ENCODE data around the gene FLRT2. TPM values are rescaled to one million over a fixed set of nuclear protein-coding genes. Genes with fewer than 3 reads are reported as not detected.

Gene FLRT2
- total and polyA plus RNA-seq, 2 donors (not counting 1 experiment from before 2014, with no cell fraction given): not detected

DNA sequence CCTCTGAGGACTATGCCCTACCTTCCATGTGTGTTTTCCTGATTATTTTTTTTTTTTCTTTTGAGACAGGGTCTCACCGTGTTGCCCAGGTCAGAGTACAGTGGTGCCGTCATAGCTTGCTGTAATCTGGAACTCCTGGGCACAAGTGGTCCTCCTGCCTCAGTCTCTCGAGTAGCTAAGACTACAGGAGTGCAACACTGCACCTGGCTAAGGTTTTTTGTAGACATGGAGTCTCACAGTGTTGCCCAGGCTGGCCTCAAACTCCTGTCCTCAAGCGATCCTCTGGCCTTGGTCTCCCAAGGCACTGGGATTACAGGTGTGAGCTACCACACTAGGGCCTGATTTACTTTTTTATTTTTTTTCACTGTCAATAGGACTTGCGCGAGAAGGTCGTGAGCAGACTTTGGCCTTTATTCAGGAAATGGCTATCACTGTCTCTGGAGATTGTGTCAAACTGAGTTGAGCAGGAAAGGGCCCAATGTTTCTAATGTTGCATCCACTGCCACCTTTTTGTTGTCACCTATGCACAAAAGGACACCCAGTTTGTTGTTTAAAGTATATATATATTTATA is 47.7 kb downstream of the FLRT2 start:
- ATAC-seq (ENCODE audit: low read depth): no peak
- Histone ChIP-seq H3K27me3 (replicated peaks in 1 of 4; ENCODE audit: control extremely low read depth in 1 of 4, control insufficient read depth in 3 of 4, insufficient read depth in 4 of 4, low read length in 3 of 4) (no peaks in the 10 kb centered on the region), H3K9me3 (ENCODE audit: control extremely low read depth in 1 of 3, control insufficient read depth in 2 of 3, insufficient read depth in 1 of 3, low read length in 2 of 3) (no peaks in the 10 kb centered on the region), H3K79me2 (ENCODE audit: control insufficient read depth, insufficient read depth, low read length) (no peaks in the 10 kb centered on the region), H3K9ac (ENCODE audit: low read length) (no peak overlapping the region), H3K4me2 (replicated peaks; ENCODE audit: low read depth, low read length, poor library complexity, severe bottlenecking) (no peak overlapping the region), H4K20me1 (ENCODE audit: control insufficient read depth, insufficient read depth, low read length, poor library complexity, severe bottlenecking) (no peaks in the 10 kb centered on the region), H2AFZ (ENCODE audit: insufficient read depth, low read depth, low read length, poor library complexity, severe bottlenecking) (no peak overlapping the region), H3K36me3 (replicated peaks in 1 of 2; ENCODE audit: control extremely low read depth in 1 of 2, control insufficient read depth in 1 of 2, extremely low read depth in 1 of 2, insufficient read depth in 2 of 2, low read length in 1 of 2) (no peaks in the 10 kb centered on the region), H3K4me1 (ENCODE audit: control insufficient read depth in 2 of 2, insufficient read depth in 2 of 2, low read length in 2 of 2) (no peaks in the 10 kb centered on the region), H3K27ac (ENCODE audit: low read length in 2 of 2) (no peak overlapping the region), H3K4me3 (ENCODE audit: control extremely low read depth in 1 of 5, extremely low read depth in 1 of 5, insufficient read depth in 1 of 5, low read depth in 2 of 5, low read length in 4 of 5) (no peak overlapping the region)
- Mint-ChIP-seq H3K27ac (no peak overlapping the region), H3K9me3 (ENCODE audit: insufficient read depth) (no peaks in the 10 kb centered on the region), H3K4me3 (no peak overlapping the region), H3K4me1 (no peaks in the 10 kb centered on the region), H3K27me3 (no peaks in the 10 kb centered on the region)
- TF ChIP-seq CTCF (IDR thresholded peaks at IDR 0.05) (no peak), EZH2 (IDR thresholded peaks at IDR 0.05; ENCODE audit: borderline replicate concordance, insufficient read depth, low read depth, low read length, poor library complexity, severe bottlenecking) (no peak)
- ChIA-PET CTCF (no interaction called here), POLR2A (no interaction called here)
- 90% methylated on average over 3 of the region's 7 CpGs for WGBS (ENCODE audit: insufficient coverage)
- no peak for DNase-seq
- intact Hi-C loops (cut with micrococcal nuclease): no loop called here

DNA sequence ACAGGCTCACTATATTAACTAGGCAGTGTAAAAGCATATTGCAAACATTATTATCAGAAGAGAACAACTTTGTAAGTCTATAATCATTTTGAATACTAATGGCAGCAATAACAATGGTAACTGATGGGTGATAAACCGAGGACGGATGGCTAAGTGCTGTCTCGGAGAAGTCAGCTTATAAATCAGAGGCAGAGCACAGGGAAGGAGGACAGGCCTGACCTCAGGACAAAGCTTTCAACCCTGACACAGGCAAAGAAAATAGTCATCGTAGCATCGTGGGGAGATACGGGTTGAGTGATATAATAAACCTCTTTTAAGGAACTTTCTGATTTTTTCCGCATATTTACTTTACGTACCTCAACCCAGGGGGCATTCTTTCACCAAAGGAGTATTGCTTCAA is 48.4 kb downstream of the FLRT2 start:
- Histone ChIP-seq H3K27ac (ENCODE audit: low read length in 2 of 2) (no peak overlapping the region), H3K27me3 (replicated peaks in 1 of 4; ENCODE audit: control extremely low read depth in 1 of 4, control insufficient read depth in 3 of 4, insufficient read depth in 4 of 4, low read length in 3 of 4) (no peaks in the 10 kb centered on the region), H4K20me1 (ENCODE audit: control insufficient read depth, insufficient read depth, low read length, poor library complexity, severe bottlenecking) (no peaks in the 10 kb centered on the region), H3K9ac (ENCODE audit: low read length) (no peak overlapping the region), H3K36me3 (replicated peaks in 1 of 2; ENCODE audit: control extremely low read depth in 1 of 2, control insufficient read depth in 1 of 2, extremely low read depth in 1 of 2, insufficient read depth in 2 of 2, low read length in 1 of 2) (no peaks in the 10 kb centered on the region), H3K4me2 (replicated peaks; ENCODE audit: low read depth, low read length, poor library complexity, severe bottlenecking) (no peak overlapping the region), H3K4me3 (ENCODE audit: control extremely low read depth in 1 of 5, extremely low read depth in 1 of 5, insufficient read depth in 1 of 5, low read depth in 2 of 5, low read length in 4 of 5) (no peak overlapping the region), H3K79me2 (ENCODE audit: control insufficient read depth, insufficient read depth, low read length) (no peaks in the 10 kb centered on the region), H3K9me3 (ENCODE audit: control extremely low read depth in 1 of 3, control insufficient read depth in 2 of 3, insufficient read depth in 1 of 3, low read length in 2 of 3) (no peaks in the 10 kb centered on the region), H3K4me1 (ENCODE audit: control insufficient read depth in 2 of 2, insufficient read depth in 2 of 2, low read length in 2 of 2) (no peaks in the 10 kb centered on the region), H2AFZ (ENCODE audit: insufficient read depth, low read depth, low read length, poor library complexity, severe bottlenecking) (no peak overlapping the region)
- ChIA-PET POLR2A (no interaction called here), CTCF (no interaction called here)
- no peaks in the 10 kb centered on the region for H3K27me3 Mint-ChIP-seq
- H3K27ac Mint-ChIP-seq: no peak overlapping the region
- DNase-seq (no peak), ATAC-seq (ENCODE audit: low read depth) (no peak)
- TF ChIP-seq CTCF (IDR thresholded peaks at IDR 0.05) (no peak), EZH2 (IDR thresholded peaks at IDR 0.05; ENCODE audit: borderline replicate concordance, insufficient read depth, low read depth, low read length, poor library complexity, severe bottlenecking) (no peak)
- 98% methylated on average over 6 of the region's 8 CpGs for WGBS (ENCODE audit: insufficient coverage)
- intact Hi-C loops (cut with micrococcal nuclease): no loop called here
- H3K4me1 Mint-ChIP-seq: no peaks in the 10 kb centered on the region
- no peaks in the 10 kb centered on the region for H3K9me3 Mint-ChIP-seq (ENCODE audit: insufficient read depth)
- no peak overlapping the region for H3K4me3 Mint-ChIP-seq

Data from B cell (primary cell).